ENCODE measurements around the gene TSPAN9.

Gene TSPAN9

DNA sequence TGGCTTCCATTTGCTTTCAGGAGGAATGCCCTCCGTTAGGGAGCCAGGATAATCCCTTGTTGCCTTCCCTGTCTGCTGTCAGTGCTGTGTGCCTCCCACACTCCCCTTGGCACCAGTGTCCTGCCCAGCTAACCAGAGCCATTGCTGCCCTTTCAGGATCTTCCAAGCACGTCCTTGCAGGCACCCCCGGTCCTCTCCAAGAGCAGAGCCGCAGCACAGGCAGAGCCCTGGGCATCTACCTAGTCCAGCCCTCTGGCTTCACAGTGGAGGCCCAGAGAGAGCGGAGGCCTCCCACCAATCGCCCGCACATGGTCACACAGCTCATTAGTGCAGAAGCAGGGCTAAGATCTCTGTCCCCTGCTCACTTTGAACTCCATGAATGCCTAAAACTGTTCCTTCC, 39.0 kb upstream of the TSPAN9 start:
- Histone ChIP-seq H3K36me3 (ENCODE audit: control insufficient read depth, insufficient read depth, low read length) (peaks cover 52% of the 10 kb centered on the region), H3K9me3 (ENCODE audit: control insufficient read depth, insufficient read depth, low read length) (no peaks in the 10 kb centered on the region), H3K4me1 (ENCODE audit: control insufficient read depth, insufficient read depth, low read length) (peaks cover 2% of the 10 kb centered on the region), H3K9ac (ENCODE audit: low read depth, low read length) (no peak overlapping the region), H3K27me3 (ENCODE audit: control insufficient read depth, insufficient read depth, low read length) (no peaks in the 10 kb centered on the region), H3K4me3 (ENCODE audit: low read depth, low read length) (no peak overlapping the region)

DNA sequence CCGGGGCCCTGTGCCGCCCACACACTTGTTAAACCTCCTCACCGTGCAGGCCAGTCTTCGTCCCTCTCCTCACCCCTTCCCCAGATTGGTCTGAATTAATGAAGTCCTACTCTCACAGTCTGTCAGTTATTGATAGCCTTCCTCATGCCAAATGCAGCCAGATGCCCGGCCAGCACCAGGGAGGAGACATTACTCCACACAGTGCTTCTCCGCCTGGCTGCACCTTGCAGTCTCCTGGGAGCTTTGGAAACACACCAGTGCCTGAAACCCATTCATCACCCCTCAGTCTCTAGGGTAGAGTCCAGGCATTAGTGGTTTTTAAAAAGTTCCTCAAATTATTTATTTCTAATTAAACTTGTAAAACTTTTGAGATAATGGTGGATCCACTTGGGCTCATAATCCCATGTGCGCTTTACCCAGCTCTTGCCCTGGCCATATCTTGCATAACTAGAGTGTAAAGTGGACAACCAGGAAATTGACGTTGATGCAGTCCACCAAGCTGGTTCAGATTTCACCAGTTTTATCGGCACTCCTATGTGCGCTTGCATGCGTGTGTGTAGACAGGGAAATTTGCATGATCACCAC, 38.2 kb upstream of the TSPAN9 start:
- H3K4me3 ChIP-seq (ENCODE audit: low read depth, low read length): no peak overlapping the region
- no peaks in the 10 kb centered on the region for H3K9me3 ChIP-seq (ENCODE audit: control insufficient read depth, insufficient read depth, low read length)
- H3K4me1 ChIP-seq (ENCODE audit: control insufficient read depth, insufficient read depth, low read length): peaks cover under 1% of the 10 kb centered on the region
- peaks cover 52% of the 10 kb centered on the region for H3K36me3 ChIP-seq (ENCODE audit: control insufficient read depth, insufficient read depth, low read length)
- no peak overlapping the region for H3K9ac ChIP-seq (ENCODE audit: low read depth, low read length)
- no peaks in the 10 kb centered on the region for H3K27me3 ChIP-seq (ENCODE audit: control insufficient read depth, insufficient read depth, low read length)

DNA sequence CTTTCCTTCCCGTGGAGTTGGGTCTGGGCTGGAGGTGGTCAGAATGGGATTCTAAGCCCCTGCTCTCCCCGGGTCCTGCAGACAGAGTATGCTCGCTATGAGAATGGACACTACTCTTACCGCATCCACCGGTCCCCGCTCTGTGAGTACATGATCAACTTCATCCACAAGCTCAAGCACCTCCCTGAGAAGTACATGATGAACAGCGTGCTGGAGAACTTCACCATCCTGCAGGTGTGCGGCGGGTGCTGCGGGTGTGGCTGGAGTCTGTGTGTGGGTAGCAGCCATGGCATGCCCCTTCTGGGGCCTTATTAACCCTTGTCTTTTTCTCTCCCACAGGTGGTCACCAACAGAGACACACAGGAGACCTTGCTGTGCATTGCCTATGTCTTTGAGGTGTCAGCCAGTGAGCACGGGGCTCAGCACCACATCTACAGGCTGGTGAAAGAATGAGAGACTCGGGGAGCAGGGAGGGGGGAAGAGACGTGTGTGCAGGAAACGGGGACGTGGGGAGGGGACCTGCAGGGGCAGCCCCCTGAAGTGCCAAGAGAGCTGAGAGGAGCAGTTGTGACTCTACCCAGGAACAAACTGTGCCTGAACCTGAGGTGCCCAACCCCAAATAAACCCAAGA, 37.0 kb upstream of the TSPAN9 start:
- no peak overlapping the region for H3K9ac ChIP-seq (ENCODE audit: low read depth, low read length)
- no peaks in the 10 kb centered on the region for H3K9me3 ChIP-seq (ENCODE audit: control insufficient read depth, insufficient read depth, low read length)
- H3K4me1 ChIP-seq (ENCODE audit: control insufficient read depth, insufficient read depth, low read length): no peaks in the 10 kb centered on the region
- peaks cover 52% of the 10 kb centered on the region for H3K36me3 ChIP-seq (ENCODE audit: control insufficient read depth, insufficient read depth, low read length)
- H3K27me3 ChIP-seq (ENCODE audit: control insufficient read depth, insufficient read depth, low read length): no peaks in the 10 kb centered on the region
- H3K4me3 ChIP-seq (ENCODE audit: low read depth, low read length): no peak overlapping the region

DNA sequence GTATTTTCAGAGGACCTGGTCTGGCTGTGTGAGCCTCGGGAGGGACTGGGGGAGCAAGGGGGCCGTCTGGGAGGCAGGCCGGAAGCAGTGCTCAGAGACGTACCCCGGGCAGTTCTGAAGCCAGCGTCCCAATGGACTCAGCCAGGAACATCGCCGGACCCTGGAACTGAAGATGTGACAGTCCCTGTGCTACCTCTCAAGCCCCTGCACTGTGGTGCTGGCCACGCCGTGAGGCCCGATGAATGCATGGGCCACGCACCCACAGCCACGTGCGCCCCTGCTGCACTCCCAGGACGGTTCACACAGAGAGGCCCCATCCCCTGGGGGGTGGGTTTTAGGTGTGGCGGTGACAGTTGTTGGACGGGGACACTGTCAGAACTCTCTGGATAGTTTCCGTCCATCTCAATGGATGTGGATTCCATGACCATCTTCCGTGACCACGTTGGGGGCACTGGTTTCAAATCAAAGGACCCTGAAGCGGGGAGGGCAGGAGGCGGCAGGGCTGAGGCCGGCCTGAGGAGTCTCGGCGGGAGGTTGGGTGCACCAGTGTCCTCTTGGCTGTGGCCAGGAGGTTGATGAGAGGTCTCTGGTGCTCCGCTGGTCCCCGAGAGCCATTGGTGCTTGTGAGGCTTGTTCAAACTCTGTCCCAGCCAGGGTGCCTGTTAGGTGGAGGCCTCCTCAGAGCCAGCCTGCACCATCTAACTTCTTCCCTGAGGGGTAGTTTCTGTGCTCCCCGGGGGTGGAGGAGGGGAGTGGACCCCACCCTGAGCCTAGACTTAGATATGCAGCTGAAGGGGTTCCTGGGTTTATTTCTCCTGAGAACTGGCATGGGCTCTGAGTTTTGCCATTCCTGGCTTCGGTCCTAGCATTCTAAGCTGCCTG, 36.3 kb upstream of the TSPAN9 start:
- no peaks in the 10 kb centered on the region for H3K4me1 ChIP-seq (ENCODE audit: control insufficient read depth, insufficient read depth, low read length)
- H3K9ac ChIP-seq (ENCODE audit: low read depth, low read length): no peak overlapping the region
- H3K27me3 ChIP-seq (ENCODE audit: control insufficient read depth, insufficient read depth, low read length): no peaks in the 10 kb centered on the region
- H3K36me3 ChIP-seq (ENCODE audit: control insufficient read depth, insufficient read depth, low read length): peaks cover 52% of the 10 kb centered on the region
- H3K9me3 ChIP-seq (ENCODE audit: control insufficient read depth, insufficient read depth, low read length): no peaks in the 10 kb centered on the region
- H3K4me3 ChIP-seq (ENCODE audit: low read depth, low read length): no peak overlapping the region

DNA sequence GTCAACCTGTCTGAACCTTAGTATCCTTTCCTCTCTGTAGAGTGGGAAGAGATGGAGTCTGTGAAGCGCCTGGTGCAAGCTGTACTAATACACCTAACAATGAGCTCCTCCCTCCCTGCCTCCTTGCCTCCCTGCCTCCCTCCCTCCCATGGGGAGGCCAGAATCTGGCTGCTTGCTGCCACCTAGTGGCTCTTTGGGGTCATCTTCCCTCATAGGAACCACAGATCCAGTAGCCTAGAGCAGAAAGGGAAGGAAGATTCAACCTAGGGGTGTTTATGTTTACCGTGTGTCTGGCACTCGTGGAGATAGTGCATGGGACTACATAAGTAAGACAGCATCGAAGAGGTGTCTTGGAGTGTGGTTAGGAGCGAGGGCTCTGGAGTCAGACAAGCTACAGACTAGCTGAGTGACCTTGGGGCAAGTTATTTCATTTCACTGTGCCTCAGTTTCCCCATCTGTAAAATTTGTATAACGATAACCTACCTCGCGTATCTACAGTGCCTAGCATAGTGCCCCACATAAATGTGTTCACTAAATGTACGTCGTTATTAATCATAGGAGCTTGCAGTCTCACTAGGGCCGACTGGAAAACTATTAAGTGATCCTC, 35.5 kb upstream of the TSPAN9 start:
- Histone ChIP-seq H3K4me1 (ENCODE audit: control insufficient read depth, insufficient read depth, low read length) (no peaks in the 10 kb centered on the region), H3K27me3 (ENCODE audit: control insufficient read depth, insufficient read depth, low read length) (no peaks in the 10 kb centered on the region), H3K9me3 (ENCODE audit: control insufficient read depth, insufficient read depth, low read length) (no peaks in the 10 kb centered on the region), H3K36me3 (ENCODE audit: control insufficient read depth, insufficient read depth, low read length) (peaks cover 52% of the 10 kb centered on the region), H3K4me3 (ENCODE audit: low read depth, low read length) (no peak overlapping the region), H3K9ac (ENCODE audit: low read depth, low read length) (no peak overlapping the region)

DNA sequence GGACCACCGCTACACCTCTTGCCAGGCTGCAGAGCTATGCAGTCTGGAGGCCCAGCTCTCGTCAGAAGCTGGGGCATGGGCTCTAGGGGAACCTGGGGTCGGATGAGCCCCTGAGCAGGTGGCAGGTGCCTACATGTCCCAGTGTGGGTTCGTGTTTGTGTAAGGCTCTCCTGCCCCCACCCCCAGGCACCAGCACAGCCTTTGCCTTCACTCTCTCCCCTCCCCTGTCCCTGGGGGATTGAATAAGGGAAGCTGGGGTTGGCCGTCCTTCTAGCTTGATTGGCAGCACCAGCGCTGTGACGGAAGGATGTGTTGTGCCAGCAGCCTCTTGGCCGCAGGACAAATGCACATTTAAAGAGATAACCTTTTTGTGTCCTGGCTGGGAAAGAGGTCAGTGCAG, 34.8 kb upstream of the TSPAN9 start:
- Histone ChIP-seq H3K4me1 (ENCODE audit: control insufficient read depth, insufficient read depth, low read length) (no peaks in the 10 kb centered on the region), H3K36me3 (ENCODE audit: control insufficient read depth, insufficient read depth, low read length) (peaks cover 47% of the 10 kb centered on the region), H3K9ac (ENCODE audit: low read depth, low read length) (no peak overlapping the region), H3K4me3 (ENCODE audit: low read depth, low read length) (no peak overlapping the region), H3K27me3 (ENCODE audit: control insufficient read depth, insufficient read depth, low read length) (no peaks in the 10 kb centered on the region), H3K9me3 (ENCODE audit: control insufficient read depth, insufficient read depth, low read length) (no peaks in the 10 kb centered on the region)

DNA sequence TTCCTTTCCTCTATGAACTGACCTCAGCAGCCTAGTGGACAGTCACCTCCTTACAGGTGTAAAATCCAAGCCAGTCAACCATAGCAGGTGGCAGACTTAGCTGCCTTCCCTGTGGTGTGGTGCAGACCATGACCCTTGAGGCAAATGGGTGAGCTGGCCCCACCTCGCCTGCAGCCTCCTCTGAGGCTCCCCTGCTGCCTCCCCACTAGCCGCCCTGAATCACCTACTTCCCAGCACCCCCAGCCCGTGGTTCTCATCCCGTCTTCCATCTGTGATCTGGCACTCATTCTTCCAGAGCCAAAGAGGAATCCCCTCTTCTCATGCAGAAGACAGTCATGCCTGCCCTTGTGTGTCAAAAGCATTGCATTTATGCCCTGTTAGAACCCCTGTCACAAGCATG, 34.4 kb upstream of the TSPAN9 start:
- Histone ChIP-seq H3K9ac (ENCODE audit: low read depth, low read length) (no peak overlapping the region), H3K36me3 (ENCODE audit: control insufficient read depth, insufficient read depth, low read length) (peaks cover 45% of the 10 kb centered on the region), H3K4me1 (ENCODE audit: control insufficient read depth, insufficient read depth, low read length) (no peaks in the 10 kb centered on the region), H3K9me3 (ENCODE audit: control insufficient read depth, insufficient read depth, low read length) (no peaks in the 10 kb centered on the region), H3K4me3 (ENCODE audit: low read depth, low read length) (no peak overlapping the region), H3K27me3 (ENCODE audit: control insufficient read depth, insufficient read depth, low read length) (no peaks in the 10 kb centered on the region)

DNA sequence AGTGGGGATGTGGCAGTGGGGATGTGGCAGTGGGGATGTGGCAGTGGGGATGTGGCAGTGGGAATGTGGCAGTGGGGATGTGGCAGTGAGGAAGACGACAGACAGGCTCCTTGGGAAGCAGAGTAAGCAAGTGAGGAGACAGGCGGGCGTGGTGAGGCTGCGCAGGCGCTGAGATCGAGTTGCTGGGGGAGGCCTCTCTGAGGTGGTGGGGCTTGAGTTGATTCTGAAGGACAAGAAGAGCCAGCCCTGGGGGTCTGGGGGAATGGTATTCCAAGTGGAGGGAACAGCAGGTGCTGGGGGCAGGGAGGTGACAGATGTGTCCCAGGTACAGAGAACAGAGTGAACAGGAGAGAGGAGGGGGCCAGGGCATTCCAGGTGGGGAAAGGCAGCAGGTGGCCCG, 33.8 kb upstream of the TSPAN9 start:
- H3K27me3 ChIP-seq (ENCODE audit: control insufficient read depth, insufficient read depth, low read length): no peaks in the 10 kb centered on the region
- H3K36me3 ChIP-seq (ENCODE audit: control insufficient read depth, insufficient read depth, low read length): peaks cover 40% of the 10 kb centered on the region
- no peaks in the 10 kb centered on the region for H3K4me1 ChIP-seq (ENCODE audit: control insufficient read depth, insufficient read depth, low read length)
- no peak overlapping the region for H3K4me3 ChIP-seq (ENCODE audit: low read depth, low read length)
- no peaks in the 10 kb centered on the region for H3K9me3 ChIP-seq (ENCODE audit: control insufficient read depth, insufficient read depth, low read length)
- H3K9ac ChIP-seq (ENCODE audit: low read depth, low read length): no peak overlapping the region

DNA sequence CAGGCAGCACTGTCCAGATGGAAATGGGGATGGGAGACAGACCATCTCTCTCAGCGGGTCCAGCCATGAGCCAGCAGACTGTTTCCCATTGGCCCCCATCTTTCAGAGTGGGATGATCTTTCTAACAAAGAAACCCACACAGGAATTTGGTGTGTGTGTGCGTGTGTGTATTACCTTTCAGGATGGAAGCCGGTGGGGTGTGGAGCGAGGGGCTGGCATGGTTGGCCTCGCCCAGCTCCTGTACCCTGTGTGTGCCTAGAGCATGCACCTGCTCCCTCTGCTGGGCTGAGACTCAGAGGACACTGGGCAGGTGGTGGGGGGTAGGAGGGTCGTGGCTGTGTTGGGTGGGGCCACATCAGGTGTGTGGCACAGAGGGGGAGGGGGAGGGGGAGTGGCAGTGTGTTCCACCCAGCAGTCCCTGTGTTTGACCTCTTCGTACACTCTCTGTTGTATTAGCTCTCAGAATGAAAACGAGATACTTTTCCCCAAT, 33.0 kb upstream of the TSPAN9 start:
- Histone ChIP-seq H3K4me3 (ENCODE audit: low read depth, low read length) (no peak overlapping the region), H3K36me3 (ENCODE audit: control insufficient read depth, insufficient read depth, low read length) (peaks cover 32% of the 10 kb centered on the region), H3K4me1 (ENCODE audit: control insufficient read depth, insufficient read depth, low read length) (no peaks in the 10 kb centered on the region), H3K9ac (ENCODE audit: low read depth, low read length) (no peak overlapping the region), H3K27me3 (ENCODE audit: control insufficient read depth, insufficient read depth, low read length) (no peaks in the 10 kb centered on the region), H3K9me3 (ENCODE audit: control insufficient read depth, insufficient read depth, low read length) (no peaks in the 10 kb centered on the region)

DNA sequence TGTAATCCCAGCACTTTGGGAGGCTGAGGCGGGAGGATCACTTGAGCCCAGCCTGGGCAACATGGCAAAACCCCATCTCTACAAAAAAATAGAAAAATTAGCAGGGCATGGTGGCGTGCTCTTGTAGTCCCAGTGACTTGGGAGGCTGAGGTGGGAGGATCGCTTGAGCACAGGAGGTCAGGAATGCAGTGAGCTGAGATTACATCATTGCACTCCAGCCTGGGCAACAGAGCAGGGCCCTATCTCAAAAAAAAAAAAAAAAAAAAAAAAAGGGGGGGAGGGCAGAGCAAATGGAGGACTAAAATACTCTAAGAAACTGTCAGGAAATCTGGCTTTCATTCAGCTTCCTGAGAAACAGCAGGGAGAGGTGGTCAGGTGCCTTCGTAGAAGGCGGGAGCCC, 31.7 kb upstream of the TSPAN9 start:
- Histone ChIP-seq H3K4me3 (ENCODE audit: low read depth, low read length) (no peak overlapping the region), H3K36me3 (ENCODE audit: control insufficient read depth, insufficient read depth, low read length) (peaks cover 20% of the 10 kb centered on the region), H3K9ac (ENCODE audit: low read depth, low read length) (no peak overlapping the region), H3K4me1 (ENCODE audit: control insufficient read depth, insufficient read depth, low read length) (no peaks in the 10 kb centered on the region), H3K27me3 (ENCODE audit: control insufficient read depth, insufficient read depth, low read length) (no peaks in the 10 kb centered on the region), H3K9me3 (ENCODE audit: control insufficient read depth, insufficient read depth, low read length) (no peaks in the 10 kb centered on the region)

DNA sequence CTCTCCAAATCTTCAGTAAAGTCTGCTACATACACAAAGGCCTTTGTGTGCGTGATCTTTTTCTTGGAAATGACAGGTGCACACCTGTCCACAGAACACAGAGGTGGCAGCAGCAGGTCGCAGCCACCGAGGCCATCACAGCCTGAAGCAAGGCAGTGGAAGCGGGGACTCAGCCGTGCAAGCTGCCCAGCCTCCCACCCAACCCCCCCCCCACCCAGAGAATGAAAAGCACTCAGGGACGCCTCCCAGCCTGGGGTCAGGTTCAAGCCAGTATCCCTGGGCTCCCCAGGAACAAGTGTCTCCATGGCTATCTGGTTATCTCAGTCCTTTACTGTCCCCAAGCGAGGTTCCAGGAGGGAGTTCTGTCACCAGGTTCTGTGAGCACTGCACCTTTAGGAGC, 31.2 kb upstream of the TSPAN9 start:
- Histone ChIP-seq H3K27me3 (ENCODE audit: control insufficient read depth, insufficient read depth, low read length) (no peaks in the 10 kb centered on the region), H3K9me3 (ENCODE audit: control insufficient read depth, insufficient read depth, low read length) (no peaks in the 10 kb centered on the region), H3K36me3 (ENCODE audit: control insufficient read depth, insufficient read depth, low read length) (peaks cover 15% of the 10 kb centered on the region), H3K4me3 (ENCODE audit: low read depth, low read length) (no peak overlapping the region), H3K4me1 (ENCODE audit: control insufficient read depth, insufficient read depth, low read length) (no peaks in the 10 kb centered on the region), H3K9ac (ENCODE audit: low read depth, low read length) (no peak overlapping the region)

Measured in iPS-15b (cell line).